ENCODE results near the gene EMP1.

EMP1 gene

DNA sequence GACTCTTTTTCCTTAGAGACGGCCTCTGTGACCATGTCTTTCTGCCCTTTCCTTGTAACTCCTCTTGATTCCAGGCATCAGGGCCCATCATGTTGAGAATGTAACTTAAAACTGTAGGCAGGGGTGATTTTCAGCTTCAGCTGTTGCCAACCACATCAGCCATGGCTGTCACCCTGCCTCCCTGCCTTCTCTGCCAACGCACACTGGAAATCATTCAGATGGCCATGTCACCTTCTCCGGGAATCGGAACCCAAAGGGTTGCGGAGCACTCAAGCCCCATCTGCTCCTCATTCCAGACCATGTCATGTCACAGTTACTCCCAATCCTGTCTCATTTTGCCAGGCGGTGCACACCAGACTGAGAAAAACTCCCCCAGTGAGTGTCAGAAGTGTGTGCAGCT lies 72.1 kb downstream of the EMP1 start:
- DNase-seq (ENCODE audit: low read depth) = no peak
- H3K4me3 ChIP-seq (ENCODE audit: low read depth, low read length) = no peak overlapping the region
- in situ Hi-C loops (cut with HindIII; ENCODE audit: low sequenced_read_pairs) = no loop called here
- TF ChIP-seq, protein P1, sequence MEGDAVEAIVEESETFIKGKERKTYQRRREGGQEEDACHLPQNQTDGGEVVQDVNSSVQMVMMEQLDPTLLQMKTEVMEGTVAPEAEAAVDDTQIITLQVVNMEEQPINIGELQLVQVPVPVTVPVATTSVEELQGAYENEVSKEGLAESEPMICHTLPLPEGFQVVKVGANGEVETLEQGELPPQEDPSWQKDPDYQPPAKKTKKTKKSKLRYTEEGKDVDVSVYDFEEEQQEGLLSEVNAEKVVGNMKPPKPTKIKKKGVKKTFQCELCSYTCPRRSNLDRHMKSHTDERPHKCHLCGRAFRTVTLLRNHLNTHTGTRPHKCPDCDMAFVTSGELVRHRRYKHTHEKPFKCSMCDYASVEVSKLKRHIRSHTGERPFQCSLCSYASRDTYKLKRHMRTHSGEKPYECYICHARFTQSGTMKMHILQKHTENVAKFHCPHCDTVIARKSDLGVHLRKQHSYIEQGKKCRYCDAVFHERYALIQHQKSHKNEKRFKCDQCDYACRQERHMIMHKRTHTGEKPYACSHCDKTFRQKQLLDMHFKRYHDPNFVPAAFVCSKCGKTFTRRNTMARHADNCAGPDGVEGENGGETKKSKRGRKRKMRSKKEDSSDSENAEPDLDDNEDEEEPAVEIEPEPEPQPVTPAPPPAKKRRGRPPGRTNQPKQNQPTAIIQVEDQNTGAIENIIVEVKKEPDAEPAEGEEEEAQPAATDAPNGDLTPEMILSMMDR (IDR thresholded peaks at IDR 0.05; ENCODE audit: low read depth, low read length, missing control alignments) = no peak

Data from astrocyte of the cerebellum (primary cell).